22Rv1 (cell line): ENCODE data around the gene CACNG3.
"Not testable (repeated sequence)": the region's sequence is repeated elsewhere in the genome, so short reads cannot be mapped to it uniquely, and the experiment has no call there.

ENCODE experiments used
- H3K27ac ChIP-seq: fragments of 450-650 bp; 2 replicates; pipeline ENCODE4 v1.5.1; 2017
- CTCF ChIP-seq: fragments of 450-650 bp; IDR thresholded peaks from 2 replicates; pipeline ENCODE4 v1.5.1; 2017; ENCODE audit warnings: mild to moderate bottlenecking
- ZFX ChIP-seq: fragments of 450-650 bp; IDR thresholded peaks from 2 replicates; pipeline ENCODE4 v1.6.1; 2017; ENCODE audit warnings: antibody characterized with exemption, borderline replicate concordance

CACNG3 gene

GRCh38 chr16:24332582-24333090 is 76.5 kb downstream of the CACNG3 start:
- no peak for TF ChIP-seq ZFX
- no peak for TF ChIP-seq CTCF

GRCh38 chr16:24336491-24336890 is 80.4 kb downstream of the CACNG3 start:
- no peak overlapping the region for H3K27ac ChIP-seq
- TF ChIP-seq ZFX (no peak), CTCF (no peak)

More at GRCh38 chr16:24332582-24333090, 76.5 kb downstream of the CACNG3 start:
- no peak overlapping the region for H3K27ac ChIP-seq

- TF ChIP-seq CTCF (no peak), ZFX (no peak)
- H3K27ac ChIP-seq, result no peak overlapping the region
Observed at GRCh38 chr16:24337013-24337412, 80.9 kb downstream of the CACNG3 start.

GRCh38 chr16:24343829-24344228 is 87.7 kb downstream of the CACNG3 start:
- not testable (repeated sequence) for H3K27ac ChIP-seq

GRCh38 chr16:24344784-24345183 is 88.6 kb downstream of the CACNG3 start:
- H3K27ac ChIP-seq, result no peak overlapping the region
- TF ChIP-seq CTCF (no peak), ZFX (no peak)

- TF ChIP-seq ZFX, result no peak
- TF ChIP-seq CTCF, result no peak
- no peak overlapping the region for H3K27ac ChIP-seq
Observed at GRCh38 chr16:24345704-24346103, 89.6 kb downstream of the CACNG3 start.

GRCh38 chr16:24346734-24347133 is 90.6 kb downstream of the CACNG3 start:
- H3K27ac ChIP-seq, result no peak overlapping the region
- TF ChIP-seq ZFX (no peak), CTCF (no peak)

GRCh38 chr16:24347556-24347955 is 91.4 kb downstream of the CACNG3 start:
- H3K27ac ChIP-seq, result no peak overlapping the region
- TF ChIP-seq CTCF (no peak), ZFX (no peak)
